Adrenal gland (tissue), 12 donors: ENCODE data around the gene MMEL1. TPM values are rescaled to one million over a fixed set of nuclear protein-coding genes. Genes with fewer than 3 reads are reported as not detected.

Source experiments
- DNase-seq, 7 donors: peaks; one replicate each; pipeline ENCODE4 v3.0.0-alpha.2; 2019 to 2020
- H3K27ac ChIP-seq, 5 donors: fragments of 200-600 bp; sonication (generic) in 4 of 5; 1 replicate in 3 of 5; 2 replicates in 2 of 5; pipeline versions ENCODE4 v1.5.1 to v1.8.0; 2016 to 2020; ENCODE audit warnings: mild to moderate bottlenecking in 1 of 5
- H3K27me3 ChIP-seq: fragments of 200-600 bp; 2 replicates; pipeline ENCODE4 v1.8.0; 2021
- H3K36me3 ChIP-seq, 2 donors: fragments of 200-600 bp; replicated peaks in 1 of 2; 1 replicate in 1 of 2; 2 replicates in 1 of 2; pipeline versions ENCODE4 v1.5.1 to v1.8.0; 2018 to 2022
- H3K4me1 ChIP-seq, 2 donors: fragments of 200-600 bp; replicated peaks in 1 of 2; 1 replicate in 1 of 2; 2 replicates in 1 of 2; pipeline versions ENCODE4 v1.5.1 to v1.8.0; 2018 to 2021
- H3K4me3 ChIP-seq, 4 donors: fragments of 200-600 bp; sonication (generic) in 3 of 4; one replicate each; pipeline ENCODE4 v1.5.1; 2016 to 2018
- H3K9me3 ChIP-seq, 3 donors: fragments of 200-600 bp; sonication (generic) in 1 of 3; replicated peaks in 1 of 3; 1 replicate in 2 of 3; 2 replicates in 1 of 3; pipeline versions ENCODE4 v1.5.1 to v1.8.0; 2016 to 2021
- CTCF ChIP-seq, 6 experiments: fragments of 450-650 bp in 4 of 6; fragments of 200-600 bp in 2 of 6; sonication (generic) in 1 of 6; IDR thresholded peaks; 1 replicate in 5 of 6; 2 replicates in 1 of 6; pipeline versions ENCODE4 v1.5.1 to v1.8.0; 2016 to 2021; ENCODE audit warnings: antibody characterized with exemption in 6 of 6, mild to moderate bottlenecking in 2 of 6, moderate library complexity in 1 of 6
- POLR2A ChIP-seq, 2 donors: fragments of 450-650 bp; IDR thresholded peaks; one replicate each; pipeline ENCODE4 v1.6.1; 2017; ENCODE audit warnings: antibody characterized with exemption in 2 of 2, mild to moderate bottlenecking in 2 of 2, moderate library complexity in 1 of 2
- WGBS, 4 donors: extraction: QIAGEN DNeasy Blood & Tissue Kit in 2 of 4; methylation state at CpG; one replicate each; pipeline versions ENCODE4 v1.1.5 to v1.1.7; 2013 to 2017; 5-methylcytosine and 5-hydroxymethylcytosine counted together
- intact Hi-C, 2 donors: fragments of 100-400 bp; cut with DNase I; formaldehyde crosslinking; loops; one replicate each; pipeline versions ENCODE4 v1.14.1 to v1.15.0; 2022 to 2023
- polyA plus RNA-seq, 3 donors: library from polyadenylated mRNA; stranded (reverse); fragments of 200-250 nt in 2 of 3; fragments of 350-450 nt in 1 of 3; fragmentation: Illumina TruSeq in 1 of 3; extraction: RNeasy Lipid Tissue Mini Kit (QIAGEN cat#74804) in 1 of 3; gene quantifications; one replicate each; pipeline ENCODE4 v1.2.3, GENCODE V29; 2013 to 2014
- total RNA-seq, 9 donors: library from RNA; depleted of rRNA in 4 of 9; stranded (reverse); fragments of >200 nt in 4 of 9; fragments of 120-200 nt in 1 of 9; fragmentation: NEBNext Ultra II Directional in 1 of 9; extraction: Animal tissue kit (Norgen Biotek cat#: 25700) in 1 of 9; gene quantifications; one replicate each; pipeline versions ENCODE4 v1.1.0 to v1.2.4, GENCODE V29; 2013 to 2023
- donor health status: healthy with polysubstance abuse.
- donor health status: Bipolar disorder and iron deficiency.
- donor health status: DM: yes; HTN: yes; CAD: no.
- donor health status: DM: no; HTN: no; CAD: no.
- donor health status: DM: no; HTN: no; CAD: no.
- donor health status: DM: yes; HTN: yes; CAD: no.

Gene MMEL1
- total and polyA plus RNA-seq, 12 donors, result 0.30 to 8.2 (median 2.6) TPM

- intact Hi-C loops, result no loop called here
- Histone ChIP-seq H3K4me1 (peaks cover 17 to 25% of the 10 kb centered on the region in 2 donors), H3K36me3 (no peaks in the 10 kb centered on the region), H3K27me3 (no peaks in the 10 kb centered on the region), H3K9me3 (no peaks in the 10 kb centered on the region), H3K27ac (peak overlapping the region in 2 of 5 donors; percentile 97 to 98), H3K4me3 (peak overlapping the region in 3 of 4 donors; percentile 40 to 71 (median 56))
- WGBS, 4 donors, result 11 to 15% (median 11%) methylated on average over 36 to 52 of the region's 52 CpGs; no CpG with 5 or more reads in 1 of the 4 donors
- DNase-seq, result peak in 5 of 7 donors; percentile 49 to 63 (median 57)
- TF ChIP-seq POLR2A (IDR thresholded peaks at IDR 0.05) (no peak), CTCF (IDR thresholded peaks at IDR 0.05) (no peak)
Measured at GRCh38 chr1:2587071-2587859, 45.6 kb downstream of the MMEL1 start.

GRCh38 chr1:2586154-2587070 is 46.4 kb downstream of the MMEL1 start, which contains the start of gene PRXL2B:
Gene PRXL2B (plus strand): TSS chr1:2586777. CDS start chr1:2586886, 109 bp downstream.
- H3K36me3 ChIP-seq, result no peaks in the 10 kb centered on the region
- H3K4me3 ChIP-seq, result peak within 1 kb of the TSS in 3 of 4 donors; percentile 56 to 71 (median 70)
- no peaks in the 10 kb centered on the region for H3K9me3 ChIP-seq
- WGBS, 4 donors, result 0 to 2% (median 0%) methylated on average over 6 to 107 of the region's 107 CpGs
- H3K4me1 ChIP-seq, result peaks cover 17 to 25% of the 10 kb centered on the region in 2 donors
- intact Hi-C loops, result no loop called here
- peak; percentile 99 to 100 (median 100) for DNase-seq
- no peak for TF ChIP-seq CTCF (IDR thresholded peaks at IDR 0.05)
- peak; percentile 87 to 89 for TF ChIP-seq POLR2A (IDR thresholded peaks at IDR 0.05)
- peak within 1 kb of the TSS; percentile 84 to 98 (median 93) for H3K27ac ChIP-seq
- no peaks in the 10 kb centered on the region for H3K27me3 ChIP-seq

- H3K4me3 ChIP-seq, result peak overlapping the region in 3 of 4 donors; percentile 56 to 71 (median 70)
- 0 to 2% (median 1%) methylated on average over 15 to 28 of the region's 28 CpGs for WGBS, 4 donors
- H3K36me3 ChIP-seq, result no peaks in the 10 kb centered on the region
- peaks cover 17 to 25% of the 10 kb centered on the region in 2 donors for H3K4me1 ChIP-seq
- peak overlapping the region; percentile 84 to 98 (median 93) for H3K27ac ChIP-seq
- no peaks in the 10 kb centered on the region for H3K27me3 ChIP-seq
- intact Hi-C loops, result no loop called here
- no peaks in the 10 kb centered on the region for H3K9me3 ChIP-seq
- peak; percentile 65 to 88 (median 81) for DNase-seq
- peak; percentile 38 to 58 for TF ChIP-seq POLR2A (IDR thresholded peaks at IDR 0.05)
- no peak for TF ChIP-seq CTCF (IDR thresholded peaks at IDR 0.05)
Measured at GRCh38 chr1:2585318-2586092, 47.3 kb downstream of the MMEL1 start.
